ENCODE data around the gene ZNF292. TPM values are rescaled to one million over a fixed set of nuclear protein-coding genes. Genes with fewer than 3 reads are reported as not detected.
A peak's percentile ranks its signal among the peaks of the same experiment; 100 is the strongest.
"Not testable (repeated sequence)": the region's sequence is repeated elsewhere in the genome, so short reads cannot be mapped to it uniquely, and the experiment has no call there.

ZNF292 gene
- 11.2 TPM for polyA plus RNA-seq (2013, experiment 1 of 2; ENCODE audit: insufficient read length)
- polyA plus RNA-seq (2013, experiment 2 of 2; ENCODE audit: insufficient read length), result 13.5 TPM

- DNase-seq, result peak; percentile 98
These were observed at the start of gene ZNF292 for GRCh38 chr6:87154993-87155841. Gene ZNF292, plus strand, starts transcription at chr6:87155565. Its CDS starts 27 bp downstream, at chr6:87155592.

GRCh38 chr6:87105823-87106222 is 49.5 kb upstream of the ZNF292 start:
- peak; percentile 58 for DNase-seq

GRCh38 chr6:87110636-87111035 is 44.7 kb upstream of the ZNF292 start:
- DNase-seq, result no peak

GRCh38 chr6:87115402-87116135 is 39.8 kb upstream of the ZNF292 start:
- no peak for DNase-seq

GRCh38 chr6:87116922-87117321 is 38.4 kb upstream of the ZNF292 start:
- no peak for DNase-seq

- DNase-seq, result no peak
These were observed 37.3 kb upstream of the ZNF292 start for GRCh38 chr6:87118054-87118453.

GRCh38 chr6:87122477-87122876 is 32.9 kb upstream of the ZNF292 start:
- DNase-seq, result no peak

GRCh38 chr6:87124074-87124473 is 31.3 kb upstream of the ZNF292 start:
- DNase-seq, result no peak

- no peak for DNase-seq
These were observed 28.9 kb upstream of the ZNF292 start for GRCh38 chr6:87126501-87126900.

- no peak for DNase-seq
These were observed 27.6 kb upstream of the ZNF292 start for GRCh38 chr6:87127737-87128136.

GRCh38 chr6:87136963-87137362 is 18.4 kb upstream of the ZNF292 start:
- no peak for DNase-seq

- DNase-seq, result peak; percentile 53
These were observed 16.1 kb upstream of the ZNF292 start for GRCh38 chr6:87139236-87139635.

GRCh38 chr6:87139927-87140326 is 15.4 kb upstream of the ZNF292 start:
- not testable (repeated sequence) for DNase-seq

GRCh38 chr6:87146363-87146762 is 9.0 kb upstream of the ZNF292 start:
- no peak for DNase-seq

GRCh38 chr6:87150406-87150805 is 5.0 kb upstream of the ZNF292 start:
- DNase-seq, result no peak

GRCh38 chr6:87151471-87151780 is 3.9 kb upstream of the ZNF292 start:
- no peak for DNase-seq

- peak; percentile 74 for DNase-seq
These were observed 3.4 kb upstream of the ZNF292 start for GRCh38 chr6:87151781-87152525.

GRCh38 chr6:87152526-87152955 is 2.8 kb upstream of the ZNF292 start:
- peak; percentile 17 for DNase-seq

- DNase-seq, result no peak
These were observed 748 bp upstream of the ZNF292 start for GRCh38 chr6:87154641-87154992.

- peak; percentile 73 for DNase-seq
These were observed 764 bp downstream of the ZNF292 start for GRCh38 chr6:87155842-87156815.

- not testable (repeated sequence) for DNase-seq
These were observed 2.2 kb downstream of the ZNF292 start for GRCh38 chr6:87157596-87157995.

- no peak for DNase-seq
These were observed 5.9 kb downstream of the ZNF292 start for GRCh38 chr6:87161299-87161698.

All from fibroblast of skin of back (primary cell).